Activated naive CD8-positive, alpha-beta T cell treated with anti-CD3 and anti-CD28 coated beads, Interleukin-2, amount 10 ng/mL, durations not matched to agents 7 days and 5 days (primary cell): ENCODE measurements around the gene CFAP45. TPM values are rescaled to one million over a fixed set of nuclear protein-coding genes. Genes with fewer than 3 reads are reported as not detected.

Experiments used
- ATAC-seq: fragments of 150-1000 bp; cut with Tn5 transposase; one replicate; pipeline ENCODE4 v1.10.0; 2021; ENCODE audit warnings: low read depth, moderate library complexity
- POLR2A ChIA-PET: fragments of 350-600 bp; sonication (Branson Sonifier 250); formaldehyde crosslinking; loops from one replicate; lab custom pipeline; 2021; ENCODE audit warnings: antibody characterized with exemption; lab: Charles Lee
- DNase-seq: peaks from one replicate; pipeline ENCODE4 v3.0.0; 2021
- H3K27ac Mint-ChIP-seq: one replicate; pipeline ENCODE4 v1.8.0; 2022; ENCODE audit warnings: mild to moderate bottlenecking, mixed read lengths
- H3K27me3 Mint-ChIP-seq: one replicate; pipeline ENCODE4 v1.8.0; 2022; ENCODE audit warnings: mild to moderate bottlenecking, moderate library complexity, mixed read lengths
- H3K36me3 Mint-ChIP-seq: one replicate; pipeline ENCODE4 v1.8.0; 2021; ENCODE audit warnings: mild to moderate bottlenecking, mixed read lengths
- H3K4me1 Mint-ChIP-seq: one replicate; pipeline ENCODE4 v1.8.0; 2021; ENCODE audit warnings: mixed read lengths
- H3K4me3 Mint-ChIP-seq: one replicate; pipeline ENCODE4 v1.8.0; 2022; ENCODE audit warnings: mild to moderate bottlenecking, moderate library complexity, mixed read lengths
- H3K9me3 Mint-ChIP-seq: one replicate; pipeline ENCODE4 v1.8.0; 2021; ENCODE audit warnings: mixed read lengths
- total RNA-seq, 2 experiments: library from RNA; stranded (reverse); gene quantifications; one replicate each; pipeline ENCODE4 v1.2.3, GENCODE V29; 2021

Gene CFAP45
- total RNA-seq, 2 experiments from 2014 or later, result 1.3 to 1.6 TPM

- DNase-seq (no peak), ATAC-seq (no peak)
- H3K27ac Mint-ChIP-seq, result no peak overlapping the region
- H3K27me3 Mint-ChIP-seq, result peaks cover 8% of the 10 kb centered on the region
- POLR2A ChIA-PET, result no interaction called here
- H3K9me3 Mint-ChIP-seq, result no peaks in the 10 kb centered on the region
- H3K36me3 Mint-ChIP-seq, result peaks cover 1% of the 10 kb centered on the region
- H3K4me3 Mint-ChIP-seq, result no peak overlapping the region
- no peaks in the 10 kb centered on the region for H3K4me1 Mint-ChIP-seq
Measured at GRCh38 chr1:159881622-159882526, 18.1 kb downstream of the CFAP45 start.

GRCh38 chr1:159880430-159880829, 19.5 kb downstream of the CFAP45 start:
- peaks cover 6% of the 10 kb centered on the region for H3K27me3 Mint-ChIP-seq
- no peak overlapping the region for H3K4me3 Mint-ChIP-seq
- POLR2A ChIA-PET, result no interaction called here
- H3K4me1 Mint-ChIP-seq, result no peaks in the 10 kb centered on the region
- H3K36me3 Mint-ChIP-seq, result peaks cover 1% of the 10 kb centered on the region
- no peak overlapping the region for H3K27ac Mint-ChIP-seq
- ATAC-seq (no peak), DNase-seq (no peak)
- H3K9me3 Mint-ChIP-seq, result no peaks in the 10 kb centered on the region

- no peaks in the 10 kb centered on the region for H3K4me1 Mint-ChIP-seq
- POLR2A ChIA-PET, result no interaction called here
Measured at GRCh38 chr1:159879977-159880376, 20.0 kb downstream of the CFAP45 start.

GRCh38 chr1:159879136-159879535, 20.8 kb downstream of the CFAP45 start:
- Mint-ChIP-seq H3K9me3 (no peaks in the 10 kb centered on the region), H3K4me1 (no peaks in the 10 kb centered on the region), H3K4me3 (no peak overlapping the region), H3K27me3 (peaks cover 4% of the 10 kb centered on the region), H3K27ac (no peak overlapping the region), H3K36me3 (peaks cover 1% of the 10 kb centered on the region)
- ATAC-seq, result no peak
- POLR2A ChIA-PET, result no interaction called here
- DNase-seq, result no peak

More at GRCh38 chr1:159879977-159880376, 20.0 kb downstream of the CFAP45 start:
- ATAC-seq (no peak), DNase-seq (no peak)
- no peak overlapping the region for H3K27ac Mint-ChIP-seq
- peaks cover 1% of the 10 kb centered on the region for H3K36me3 Mint-ChIP-seq
- H3K27me3 Mint-ChIP-seq, result peaks cover 6% of the 10 kb centered on the region
- H3K9me3 Mint-ChIP-seq, result no peaks in the 10 kb centered on the region
- no peak overlapping the region for H3K4me3 Mint-ChIP-seq

- POLR2A ChIA-PET, result no interaction called here
- Mint-ChIP-seq H3K27ac (no peak overlapping the region), H3K9me3 (no peaks in the 10 kb centered on the region), H3K36me3 (peaks cover 1% of the 10 kb centered on the region), H3K4me1 (no peaks in the 10 kb centered on the region), H3K27me3 (peaks cover 5% of the 10 kb centered on the region), H3K4me3 (no peak overlapping the region)
- DNase-seq (no peak), ATAC-seq (no peak)
Measured at GRCh38 chr1:159877695-159878444, 22.1 kb downstream of the CFAP45 start.

- peaks cover 11% of the 10 kb centered on the region for H3K4me1 Mint-ChIP-seq
- POLR2A ChIA-PET, result interaction anchor here (0.6 kb wide), 1 partner anchor 16 kb away, joined by 4 read pairs; no protein-coding TSS in a partner anchor
- no peak for DNase-seq
- H3K4me3 Mint-ChIP-seq, result no peak overlapping the region
- peaks cover under 1% of the 10 kb centered on the region for H3K36me3 Mint-ChIP-seq
- peaks cover 16% of the 10 kb centered on the region for H3K27me3 Mint-ChIP-seq
- H3K27ac Mint-ChIP-seq, result no peak overlapping the region
- no peaks in the 10 kb centered on the region for H3K9me3 Mint-ChIP-seq
- no peak for ATAC-seq
Measured at GRCh38 chr1:159873530-159874143, 26.3 kb downstream of the CFAP45 start.

- Mint-ChIP-seq H3K9me3 (no peaks in the 10 kb centered on the region), H3K27me3 (peaks cover 22% of the 10 kb centered on the region)
- POLR2A ChIA-PET, result no interaction called here
Measured at GRCh38 chr1:159872891-159873290, 27.1 kb downstream of the CFAP45 start.

GRCh38 chr1:159870704-159871103, 29.3 kb downstream of the CFAP45 start:
- Mint-ChIP-seq H3K27me3 (peaks cover 28% of the 10 kb centered on the region), H3K4me1 (peaks cover 25% of the 10 kb centered on the region), H3K36me3 (no peaks in the 10 kb centered on the region), H3K4me3 (no peak overlapping the region), H3K9me3 (no peaks in the 10 kb centered on the region), H3K27ac (no peak overlapping the region)
- DNase-seq (no peak), ATAC-seq (no peak)
- POLR2A ChIA-PET, result interaction anchor here (0.6 to 0.8 kb wide), 2 partner anchors 54 kb away, joined by 3 to 4 read pairs; no protein-coding TSS in a partner anchor

More at GRCh38 chr1:159872891-159873290, 27.1 kb downstream of the CFAP45 start:
- DNase-seq, result no peak
- Mint-ChIP-seq H3K4me3 (no peak overlapping the region), H3K4me1 (peaks cover 13% of the 10 kb centered on the region), H3K27ac (no peak overlapping the region), H3K36me3 (no peaks in the 10 kb centered on the region)
- no peak for ATAC-seq

- no peak for DNase-seq
- POLR2A ChIA-PET, result no interaction called here
- no peak for ATAC-seq
Measured at GRCh38 chr1:159869607-159870006, 30.4 kb downstream of the CFAP45 start.

GRCh38 chr1:159869173-159869572, 30.8 kb downstream of the CFAP45 start:
- Mint-ChIP-seq H3K27ac (no peak overlapping the region), H3K9me3 (no peaks in the 10 kb centered on the region), H3K36me3 (no peaks in the 10 kb centered on the region), H3K4me1 (peaks cover 30% of the 10 kb centered on the region), H3K27me3 (peaks cover 26% of the 10 kb centered on the region), H3K4me3 (no peak overlapping the region)
- no peak for DNase-seq
- ATAC-seq, result peak; percentile 77
- POLR2A ChIA-PET, result interaction anchor here (0.7 kb wide), 1 partner anchor 68 kb away, joined by 3 read pairs; no protein-coding TSS in a partner anchor

More at GRCh38 chr1:159869607-159870006, 30.4 kb downstream of the CFAP45 start:
- Mint-ChIP-seq H3K36me3 (no peaks in the 10 kb centered on the region), H3K4me3 (no peak overlapping the region), H3K9me3 (no peaks in the 10 kb centered on the region), H3K27ac (no peak overlapping the region), H3K4me1 (peaks cover 27% of the 10 kb centered on the region), H3K27me3 (peaks cover 27% of the 10 kb centered on the region)

GRCh38 chr1:159868766-159869165, 31.2 kb downstream of the CFAP45 start:
- Mint-ChIP-seq H3K27me3 (peaks cover 24% of the 10 kb centered on the region), H3K4me3 (no peak overlapping the region), H3K4me1 (peaks cover 30% of the 10 kb centered on the region), H3K9me3 (no peaks in the 10 kb centered on the region), H3K27ac (no peak overlapping the region), H3K36me3 (no peaks in the 10 kb centered on the region)
- ATAC-seq, result no peak
- POLR2A ChIA-PET, result interaction anchor here (0.7 kb wide), 1 partner anchor 68 kb away, joined by 3 read pairs; no protein-coding TSS in a partner anchor
- no peak for DNase-seq

GRCh38 chr1:159867664-159868026, 32.3 kb downstream of the CFAP45 start:
- Mint-ChIP-seq H3K4me3 (no peak overlapping the region), H3K9me3 (no peaks in the 10 kb centered on the region), H3K27me3 (peaks cover 24% of the 10 kb centered on the region), H3K27ac (no peak overlapping the region), H3K4me1 (peaks cover 30% of the 10 kb centered on the region), H3K36me3 (no peaks in the 10 kb centered on the region)
- POLR2A ChIA-PET, result no interaction called here
- no peak for ATAC-seq
- no peak for DNase-seq
